ENCODE measurements around the gene CPTP.

Gene CPTP

GRCh38 chr1:1342584-1343115, 18.0 kb downstream of the CPTP start:
- H3K9me3 Mint-ChIP-seq, result no peaks in the 10 kb centered on the region
- no peak overlapping the region for H3K4me3 Mint-ChIP-seq
- peaks cover 10% of the 10 kb centered on the region for H3K36me3 Mint-ChIP-seq (ENCODE audit: low read depth)
- no peak overlapping the region for H3K27ac Mint-ChIP-seq
- H3K27me3 Mint-ChIP-seq (ENCODE audit: low read depth), result no peaks in the 10 kb centered on the region
- no peak for TF ChIP-seq CTCF (IDR thresholded peaks at IDR 0.05; ENCODE audit: unreplicated experiment in 3 of 3)
- H3K4me1 Mint-ChIP-seq, result peaks cover 6% of the 10 kb centered on the region

- no peaks in the 10 kb centered on the region for H3K9me3 Mint-ChIP-seq
- H3K4me3 Mint-ChIP-seq, result no peak overlapping the region
- peaks cover 10% of the 10 kb centered on the region for H3K36me3 Mint-ChIP-seq (ENCODE audit: low read depth)
- H3K27ac Mint-ChIP-seq, result no peak overlapping the region
- H3K27me3 Mint-ChIP-seq (ENCODE audit: low read depth), result no peaks in the 10 kb centered on the region
- peaks cover 7% of the 10 kb centered on the region for H3K4me1 Mint-ChIP-seq
- no peak for TF ChIP-seq CTCF (IDR thresholded peaks at IDR 0.05; ENCODE audit: unreplicated experiment in 3 of 3)
These were observed 19.3 kb downstream of the CPTP start for GRCh38 chr1:1343811-1344421.

GRCh38 chr1:1344655-1345361, 20.2 kb downstream of the CPTP start:
- peaks cover 10% of the 10 kb centered on the region for H3K36me3 Mint-ChIP-seq (ENCODE audit: low read depth)
- H3K9me3 Mint-ChIP-seq, result no peaks in the 10 kb centered on the region
- no peaks in the 10 kb centered on the region for H3K27me3 Mint-ChIP-seq (ENCODE audit: low read depth)

GRCh38 chr1:1345384-1345783, 20.8 kb downstream of the CPTP start:
- Mint-ChIP-seq H3K27me3 (ENCODE audit: low read depth) (no peaks in the 10 kb centered on the region), H3K27ac (no peak overlapping the region), H3K4me3 (no peak overlapping the region), H3K9me3 (no peaks in the 10 kb centered on the region), H3K36me3 (ENCODE audit: low read depth) (peaks cover 10% of the 10 kb centered on the region), H3K4me1 (peaks cover 7% of the 10 kb centered on the region)
- TF ChIP-seq CTCF (IDR thresholded peaks at IDR 0.05; ENCODE audit: unreplicated experiment in 3 of 3), result no peak

More at GRCh38 chr1:1344655-1345361, 20.2 kb downstream of the CPTP start:
- TF ChIP-seq CTCF (IDR thresholded peaks at IDR 0.05; ENCODE audit: unreplicated experiment in 3 of 3), result peak; percentile 47 to 55 (median 55)
- Mint-ChIP-seq H3K4me3 (peak overlapping the region in 2 of 3 experiments; percentile 19 to 28), H3K4me1 (peaks cover 7% of the 10 kb centered on the region), H3K27ac (no peak overlapping the region)

GRCh38 chr1:1345860-1346500, 21.4 kb downstream of the CPTP start:
- Mint-ChIP-seq H3K4me1 (peaks cover 7% of the 10 kb centered on the region), H3K27ac (no peak overlapping the region), H3K27me3 (ENCODE audit: low read depth) (no peaks in the 10 kb centered on the region), H3K4me3 (peak overlapping the region in 1 of 3 experiments; percentile 30), H3K36me3 (ENCODE audit: low read depth) (peaks cover 5% of the 10 kb centered on the region), H3K9me3 (no peaks in the 10 kb centered on the region)
- no peak for TF ChIP-seq CTCF (IDR thresholded peaks at IDR 0.05; ENCODE audit: unreplicated experiment in 3 of 3)

All from nephron (organoid).